H1 (cell line): ENCODE data around the gene PRRC2A.

Experiments
- CEBPB ChIP-seq: IDR thresholded peaks from 2 replicates; pipeline ENCODE4 v1.6.1; 2012; ENCODE audit warnings: low read depth, low read length
- EP300 ChIP-seq, 2 experiments: IDR thresholded peaks; 1 replicate in 1 of 2; 2 replicates in 1 of 2; pipeline ENCODE4 v1.6.1; 2011 to 2012; ENCODE audit warnings: low read depth in 2 of 2, low read length in 2 of 2, mild to moderate bottlenecking in 2 of 2, borderline replicate concordance in 1 of 2, inconsistent platforms in 1 of 2, moderate library complexity in 1 of 2
- EZH2 ChIP-seq: fragments of 200-600 bp; sonication (generic); IDR thresholded peaks from 2 replicates; pipeline ENCODE4 v1.7.1; 2012; ENCODE audit warnings: low read depth, mild to moderate bottlenecking, moderate library complexity, low read length, inconsistent platforms; ENCODE audit not compliant: severe bottlenecking
- RAD21 ChIP-seq, 2 experiments: IDR thresholded peaks in 1 of 2; conservative IDR thresholded peaks in 1 of 2; 2 replicates each; pipeline ENCODE4 v1.6.1; 2011; ENCODE audit warnings: low read depth in 2 of 2, low read length in 2 of 2, improper control_type of control experiment in 1 of 2, inconsistent platforms in 1 of 2, mild to moderate bottlenecking in 1 of 2, moderate library complexity in 1 of 2
- TAF1 ChIP-seq: IDR thresholded peaks from 2 replicates; pipeline ENCODE4 v1.6.1; 2011; ENCODE audit warnings: mild to moderate bottlenecking, low read depth, low read length
- TF ChIP-seq, protein P1 (sequence below), 3 experiments: IDR thresholded peaks; 1 replicate in 2 of 3; 2 replicates in 1 of 3; pipeline versions ENCODE4 v1.5.1 to v1.6.1; 2011; ENCODE audit warnings: low read length in 3 of 3, mild to moderate bottlenecking in 3 of 3, inconsistent platforms in 2 of 3, low read depth in 1 of 3, moderate library complexity in 1 of 3; ENCODE audit not compliant: insufficient read depth in 1 of 3; ENCODE audit errors: control extremely low read depth in 1 of 3
- TF ChIP-seq, protein P2 (sequence below): IDR thresholded peaks from 2 replicates; pipeline ENCODE4 v1.6.1; 2011; ENCODE audit warnings: low read depth, mild to moderate bottlenecking, low read length; ENCODE audit not compliant: insufficient read depth

- TF ChIP-seq, protein P1, sequence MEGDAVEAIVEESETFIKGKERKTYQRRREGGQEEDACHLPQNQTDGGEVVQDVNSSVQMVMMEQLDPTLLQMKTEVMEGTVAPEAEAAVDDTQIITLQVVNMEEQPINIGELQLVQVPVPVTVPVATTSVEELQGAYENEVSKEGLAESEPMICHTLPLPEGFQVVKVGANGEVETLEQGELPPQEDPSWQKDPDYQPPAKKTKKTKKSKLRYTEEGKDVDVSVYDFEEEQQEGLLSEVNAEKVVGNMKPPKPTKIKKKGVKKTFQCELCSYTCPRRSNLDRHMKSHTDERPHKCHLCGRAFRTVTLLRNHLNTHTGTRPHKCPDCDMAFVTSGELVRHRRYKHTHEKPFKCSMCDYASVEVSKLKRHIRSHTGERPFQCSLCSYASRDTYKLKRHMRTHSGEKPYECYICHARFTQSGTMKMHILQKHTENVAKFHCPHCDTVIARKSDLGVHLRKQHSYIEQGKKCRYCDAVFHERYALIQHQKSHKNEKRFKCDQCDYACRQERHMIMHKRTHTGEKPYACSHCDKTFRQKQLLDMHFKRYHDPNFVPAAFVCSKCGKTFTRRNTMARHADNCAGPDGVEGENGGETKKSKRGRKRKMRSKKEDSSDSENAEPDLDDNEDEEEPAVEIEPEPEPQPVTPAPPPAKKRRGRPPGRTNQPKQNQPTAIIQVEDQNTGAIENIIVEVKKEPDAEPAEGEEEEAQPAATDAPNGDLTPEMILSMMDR (IDR thresholded peaks at IDR 0.05; ENCODE audit: control extremely low read depth in 1 of 3, insufficient read depth in 1 of 3, low read depth in 1 of 3, low read length in 3 of 3), result no peak
- TF ChIP-seq TAF1 (no peak), CEBPB (no peak), RAD21 (IDR thresholded peaks at IDR 0.05 in 1 of 2, conservative IDR thresholded peaks at IDR 0.05 in 1 of 2; ENCODE audit: low read depth in 2 of 2, low read length in 2 of 2) (no peak), EZH2 (no peak), EP300 (IDR thresholded peaks at IDR 0.05; ENCODE audit: borderline replicate concordance in 1 of 2, low read depth in 2 of 2, low read length in 2 of 2) (no peak)
- TF ChIP-seq, protein P2, sequence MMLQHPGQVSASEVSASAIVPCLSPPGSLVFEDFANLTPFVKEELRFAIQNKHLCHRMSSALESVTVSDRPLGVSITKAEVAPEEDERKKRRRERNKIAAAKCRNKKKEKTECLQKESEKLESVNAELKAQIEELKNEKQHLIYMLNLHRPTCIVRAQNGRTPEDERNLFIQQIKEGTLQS, result no peak
Observed at GRCh38 chr6:31639449-31639861, 18.9 kb downstream of the PRRC2A start.
